Hematopoietic multipotent progenitor cell treated with erythropoietin and hydrocortisone succinate and interleukin-3 and kit ligand, for 4 days (in vitro differentiated cells): ENCODE data around the gene POLR2F.

Experiments used
- DNase-seq: peaks from one replicate; pipeline ENCODE4 v3.0.0-alpha.2; 2015

Gene POLR2F

DNA sequence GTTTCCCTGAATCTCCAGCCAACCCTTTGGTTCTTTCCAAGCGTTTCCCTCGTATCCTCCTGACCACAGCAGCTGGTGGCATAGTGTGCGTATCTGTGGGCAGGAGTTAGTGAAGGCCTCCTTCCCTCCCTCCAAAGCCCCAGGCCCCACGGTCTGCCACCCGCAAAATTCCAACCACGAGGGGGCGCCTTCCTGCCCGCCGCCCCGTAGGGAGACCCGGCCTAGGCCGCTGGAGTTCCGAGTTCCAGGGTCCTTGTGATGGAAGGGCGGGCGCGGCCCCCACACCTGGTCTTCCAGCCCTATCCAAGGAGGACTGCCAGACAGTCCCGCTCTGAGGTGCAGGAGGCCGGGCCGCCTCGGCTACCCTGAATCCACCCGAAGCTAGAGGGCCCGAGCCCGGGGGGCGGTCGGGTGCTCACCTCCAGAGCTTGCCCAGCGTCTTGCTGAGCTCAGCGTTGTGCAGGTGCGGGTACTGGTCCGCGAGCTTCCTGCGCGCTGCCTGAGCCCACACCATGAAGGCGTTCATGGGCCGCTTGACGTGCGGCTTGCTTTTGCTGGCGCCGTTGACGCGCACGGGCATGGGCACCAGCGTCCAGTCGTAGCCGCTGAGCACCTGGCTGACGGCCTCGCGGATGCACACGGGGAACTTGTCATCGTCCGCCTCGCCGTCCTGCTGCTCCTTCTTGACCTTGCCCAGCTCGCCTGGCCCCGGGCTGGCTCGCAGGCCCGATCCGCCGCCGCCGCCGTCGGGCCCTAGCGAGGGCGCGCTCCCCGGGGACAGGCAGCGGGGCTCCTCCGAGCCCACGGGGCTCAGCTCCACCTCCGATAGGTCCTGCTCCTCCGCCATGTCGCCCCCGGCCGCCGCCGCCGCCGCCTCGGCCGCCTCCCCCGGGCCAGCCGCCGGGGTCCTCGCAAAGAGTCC is 29.7 kb downstream of the POLR2F start:
- no peak for DNase-seq

DNA sequence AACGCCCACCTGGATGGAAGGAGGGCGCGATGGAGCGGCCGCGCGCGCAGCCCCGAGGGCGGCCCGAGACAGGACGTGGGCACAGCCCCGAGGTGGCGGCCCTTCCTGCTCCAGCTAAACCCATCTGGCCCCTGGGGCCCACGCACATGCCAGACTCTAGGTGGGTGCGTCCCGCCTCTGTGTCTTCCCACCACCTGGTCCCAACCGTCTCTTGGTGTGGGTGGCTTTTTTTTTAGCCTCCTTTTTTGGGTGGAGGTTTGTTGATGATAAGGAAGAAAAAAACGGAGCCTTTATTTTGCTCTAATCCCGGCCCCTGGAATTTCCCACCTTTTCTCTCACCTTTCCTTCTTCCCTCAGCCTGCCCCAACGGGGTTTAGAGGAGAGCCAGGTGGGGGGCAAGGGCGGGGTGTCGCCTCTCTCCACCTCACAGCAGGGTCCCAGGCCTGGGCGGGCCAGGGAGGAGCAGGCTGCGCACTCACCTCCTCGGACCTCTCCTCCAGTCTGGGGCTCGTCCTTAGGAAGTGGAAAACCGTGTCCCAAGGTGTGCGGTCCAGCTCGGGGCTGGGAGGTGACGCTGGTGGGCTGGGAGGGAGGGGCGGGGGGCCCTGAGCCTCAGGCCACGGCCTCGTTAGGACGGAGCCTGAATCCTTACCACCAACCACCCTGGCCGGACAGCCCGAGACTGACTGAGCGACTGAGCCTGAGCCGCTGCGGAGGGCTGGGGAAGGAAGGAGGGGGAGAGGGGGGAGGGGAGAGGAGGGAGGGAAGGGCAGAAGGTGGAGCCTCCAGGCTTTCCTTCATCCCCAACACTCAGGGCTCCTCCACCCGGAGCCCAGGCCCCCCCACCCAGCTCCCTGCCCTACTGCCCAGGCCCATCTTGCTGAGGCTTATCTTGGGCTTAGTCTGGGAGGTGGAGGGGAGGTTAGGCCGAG is 30.6 kb downstream of the POLR2F start, which contains the start of gene SOX10:
Gene SOX10, minus strand, starts transcription at position 696 of the 932 bp plus-strand sequence. CDS start 771 bp downstream, outside the sequence.
- no peak for DNase-seq

DNA sequence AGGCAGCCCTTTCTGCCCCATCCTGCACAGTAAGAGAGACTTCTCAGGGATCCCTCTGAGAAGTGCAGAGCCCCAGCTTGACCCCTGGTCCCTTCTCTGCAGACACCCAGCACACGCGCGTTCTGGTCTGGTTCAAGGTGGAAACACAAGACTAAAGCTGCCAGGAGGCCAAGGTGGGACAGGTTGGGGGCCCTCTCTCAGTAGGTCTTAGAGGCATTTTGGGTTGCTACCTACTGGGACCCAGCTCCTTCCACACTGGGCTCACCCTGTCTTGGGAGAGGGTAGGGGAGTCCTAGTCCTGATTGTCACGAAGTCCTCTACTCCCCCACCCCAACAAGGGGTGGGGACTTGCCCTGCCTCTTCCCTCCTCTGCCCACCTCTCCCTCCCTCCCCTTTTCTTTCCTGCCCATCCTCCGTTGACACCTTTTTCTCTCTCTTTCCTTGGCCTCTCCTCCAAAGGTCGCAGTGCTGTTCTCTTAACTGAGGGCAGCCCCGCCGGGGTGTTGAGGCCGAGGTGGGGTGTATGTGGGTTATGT is 31.6 kb downstream of the POLR2F start:
- no peak for DNase-seq

DNA sequence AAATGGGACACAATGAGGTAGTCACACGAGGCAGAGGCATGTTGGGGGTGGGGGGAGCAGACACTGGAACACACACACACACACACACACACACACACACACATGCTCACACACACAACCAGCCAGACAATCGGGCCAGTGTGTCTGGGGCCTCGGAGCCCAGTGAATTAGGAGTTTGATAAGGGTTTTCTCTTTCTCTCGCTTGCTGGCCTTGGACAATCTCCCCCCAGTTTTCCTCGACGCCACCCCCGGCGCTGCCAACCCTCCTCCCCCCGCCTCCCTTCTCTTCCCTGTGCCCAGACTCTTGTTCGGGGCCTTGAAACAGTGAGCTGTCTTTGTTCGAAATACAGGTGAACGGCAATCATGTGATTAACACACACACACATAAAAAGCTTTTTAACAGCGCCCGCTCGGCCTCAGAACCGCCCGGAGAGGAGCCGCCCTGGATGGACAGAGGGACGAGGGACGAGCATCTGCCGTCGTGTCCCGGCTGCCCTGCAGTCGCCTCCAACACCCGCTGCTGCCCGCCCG is 32.3 kb downstream of the POLR2F start:
- no peak for DNase-seq

DNA sequence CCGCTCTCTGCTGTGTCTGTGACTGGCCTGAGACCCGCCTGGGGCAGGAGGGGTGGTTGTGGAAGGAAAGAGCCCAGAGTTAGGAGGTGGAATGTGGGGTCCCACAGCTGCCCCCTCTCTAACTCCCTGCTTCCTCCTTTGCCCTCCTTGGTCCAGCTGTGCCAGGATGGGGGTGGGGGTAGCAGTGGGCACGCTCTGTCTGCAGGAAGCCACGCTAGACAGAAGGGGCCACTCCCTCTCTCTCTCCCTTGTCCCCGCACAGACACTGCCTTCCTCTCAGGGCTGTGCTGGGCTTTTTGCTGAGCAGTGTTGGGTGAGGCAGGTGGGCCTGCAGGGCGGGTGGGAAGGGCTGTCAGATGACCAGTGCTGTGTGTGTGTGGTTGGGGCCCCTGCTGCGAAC is 32.9 kb downstream of the POLR2F start:
- DNase-seq: peak; percentile 36

- DNase-seq: no peak
Measured at GRCh38 chr22:37989146-37990045, 35.9 kb downstream of the POLR2F start.

GRCh38 chr22:37990301-37990700 is 36.8 kb downstream of the POLR2F start:
- DNase-seq: no peak

DNA sequence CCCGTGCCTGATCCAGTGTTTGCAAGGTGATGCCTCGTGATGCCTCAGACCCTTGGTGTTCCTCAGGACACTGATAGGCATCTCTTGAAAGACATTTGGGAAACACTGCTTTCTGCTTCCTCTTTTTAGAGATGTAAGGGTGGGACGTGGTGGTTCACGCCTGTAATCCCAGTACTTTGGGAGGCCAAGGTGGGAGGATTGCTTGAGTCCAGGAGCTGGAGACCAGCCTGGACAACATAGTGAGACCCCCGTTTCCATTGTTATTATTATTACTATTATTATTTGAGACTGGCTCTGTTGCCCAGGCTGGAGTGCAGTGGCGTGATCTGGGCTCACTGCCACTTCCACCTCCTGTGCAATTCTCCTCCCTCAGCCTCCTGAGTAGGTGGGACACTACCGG is 37.4 kb downstream of the POLR2F start:
- DNase-seq: no peak

DNA sequence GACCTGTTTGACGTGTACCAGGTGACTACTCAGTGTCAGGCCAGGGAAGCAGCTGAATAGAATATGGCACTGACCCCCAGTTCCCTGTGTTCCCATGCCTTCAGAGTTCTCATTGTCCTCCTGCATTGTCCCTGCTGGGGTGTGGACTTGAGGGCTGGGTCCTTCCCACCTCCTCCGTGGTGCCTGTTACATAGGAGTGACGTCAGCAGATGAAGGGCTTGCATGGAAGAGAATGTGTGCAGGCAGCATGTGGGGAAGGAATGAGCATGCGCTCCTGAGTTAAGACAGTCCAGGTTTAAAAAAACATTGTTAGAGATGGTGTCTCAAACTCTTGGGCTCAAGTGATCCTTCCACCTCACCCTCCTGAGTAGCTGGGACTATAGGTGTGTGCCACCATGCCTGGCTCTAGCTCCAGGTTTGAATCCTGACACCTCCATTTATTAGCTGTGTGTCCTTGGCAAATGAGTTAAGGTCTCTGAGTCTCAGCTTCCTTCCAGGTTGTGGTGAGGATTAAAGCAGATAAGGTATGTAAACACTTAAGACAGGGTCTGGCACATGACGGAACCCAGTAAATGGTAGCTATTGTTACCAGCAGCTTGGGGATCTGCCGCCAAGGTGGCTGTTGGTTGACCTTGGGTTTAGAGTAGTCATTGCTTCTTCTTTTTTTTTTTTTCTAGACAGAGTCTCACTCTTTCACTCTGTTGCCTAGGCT is 38.4 kb downstream of the POLR2F start:
- DNase-seq: no peak

DNA sequence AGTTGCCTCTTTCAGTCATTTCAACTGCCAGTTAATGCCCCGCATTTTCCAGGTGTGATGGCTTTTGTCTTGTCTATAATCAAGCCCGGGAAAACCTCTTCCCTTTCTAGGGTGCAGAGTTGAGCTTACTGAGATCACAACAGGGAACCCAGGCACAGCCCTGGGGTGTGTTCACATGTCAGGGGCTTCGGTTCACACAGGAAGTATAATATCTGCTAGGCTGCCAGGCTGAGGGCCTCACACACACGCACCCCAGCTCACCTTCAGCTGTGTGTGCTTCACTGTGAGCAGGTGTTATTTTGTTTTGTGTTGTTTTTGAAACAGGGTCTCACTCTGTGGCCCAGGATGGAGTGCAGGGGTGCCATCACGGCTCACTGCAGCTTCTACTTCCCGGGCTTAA is 40.5 kb downstream of the POLR2F start:
- peak; percentile 38 for DNase-seq

DNA sequence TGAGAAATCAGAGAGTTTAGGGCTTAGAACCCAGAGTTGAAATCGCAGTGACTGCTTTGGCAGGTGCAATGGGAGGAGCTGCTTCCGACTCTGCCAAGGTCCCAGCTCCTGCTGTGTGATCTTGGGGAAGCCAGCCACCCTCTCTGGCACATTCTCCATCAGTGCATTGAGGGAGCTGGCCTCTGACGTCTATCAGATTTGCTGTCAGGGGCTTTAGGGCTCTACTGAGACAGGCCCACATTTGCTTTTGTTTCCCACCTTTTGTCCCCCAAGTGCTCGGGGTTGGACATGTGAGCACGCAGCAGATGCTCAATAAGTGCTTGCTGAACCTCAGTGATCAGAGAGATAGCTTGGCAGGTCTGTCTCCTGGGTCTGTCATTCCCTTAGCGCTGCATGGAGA is 41.5 kb downstream of the POLR2F start:
- no peak for DNase-seq

GRCh38 chr22:37995460-37995859 is 42.0 kb downstream of the POLR2F start:
- no peak for DNase-seq

DNA sequence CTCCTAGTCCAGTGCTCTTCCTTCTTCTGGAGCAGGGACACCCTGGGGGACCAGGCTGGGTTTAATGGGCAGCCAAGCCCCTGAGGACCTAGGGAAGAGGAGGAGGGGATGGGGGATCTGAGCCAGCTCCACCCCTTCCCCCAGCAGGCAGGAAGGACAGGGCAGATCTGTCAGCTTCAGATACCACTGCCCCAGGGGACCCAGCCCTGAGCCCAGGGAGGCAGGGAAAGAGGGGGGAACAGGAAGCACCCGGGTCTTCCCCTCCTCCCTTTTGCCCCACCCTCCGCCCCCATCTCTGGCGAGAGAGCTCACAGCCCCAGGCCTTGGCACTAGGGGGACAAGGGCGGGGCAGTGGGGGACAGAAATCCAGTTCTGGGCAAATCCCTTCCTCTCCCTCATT is 42.6 kb downstream of the POLR2F start:
- peak; percentile 94 for DNase-seq

- DNase-seq: no peak
Measured at GRCh38 chr22:37996515-37997246, 43.2 kb downstream of the POLR2F start.

DNA sequence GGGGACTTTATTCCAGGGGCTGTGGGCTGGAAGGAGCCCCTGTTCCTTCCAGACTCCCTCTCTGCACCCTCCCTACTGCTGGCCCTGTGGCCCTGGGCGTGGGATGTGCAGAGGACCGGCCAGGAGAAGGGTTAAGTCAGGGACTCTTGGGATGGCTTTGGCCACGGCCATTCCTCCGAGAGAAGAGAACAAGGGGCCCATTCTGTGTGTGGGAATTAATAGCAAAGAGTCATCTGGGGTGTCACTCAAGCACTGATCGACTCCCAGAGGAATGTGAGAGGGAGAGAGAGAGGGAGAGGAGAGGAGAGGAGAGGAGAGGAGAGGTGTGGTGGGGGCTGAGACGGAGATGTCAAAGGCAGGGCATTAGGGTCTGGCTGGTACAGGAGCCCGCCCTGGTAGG is 45.0 kb downstream of the POLR2F start:
- DNase-seq: no peak

DNA sequence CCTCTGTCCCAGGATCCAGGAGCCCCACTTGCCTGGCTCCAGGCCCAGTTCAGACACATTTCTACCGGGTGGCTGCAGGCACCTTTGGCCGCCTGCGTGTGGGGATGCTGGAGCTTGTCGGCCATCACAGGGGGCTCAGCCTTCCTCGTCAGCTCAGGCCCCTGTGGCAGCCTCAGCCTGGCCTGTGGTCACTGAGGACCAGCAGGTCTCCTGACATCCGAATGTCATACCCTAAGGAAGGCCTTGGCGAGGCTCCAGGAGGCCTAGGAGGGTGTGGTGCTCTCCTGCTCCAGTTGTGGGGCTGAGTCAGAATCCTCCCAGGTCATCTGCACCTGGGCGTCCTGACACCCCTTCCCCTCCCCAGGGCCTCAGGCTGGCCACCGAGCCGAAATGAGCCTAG is 45.7 kb downstream of the POLR2F start:
- DNase-seq: no peak

- DNase-seq: peak; percentile 91
Measured at GRCh38 chr22:37999640-38000272, 46.3 kb downstream of the POLR2F start.

GRCh38 chr22:38005943-38006342 is 52.4 kb downstream of the POLR2F start:
- no peak for DNase-seq

- no peak for DNase-seq
Measured at GRCh38 chr22:38006906-38007305, 53.4 kb downstream of the POLR2F start.

DNA sequence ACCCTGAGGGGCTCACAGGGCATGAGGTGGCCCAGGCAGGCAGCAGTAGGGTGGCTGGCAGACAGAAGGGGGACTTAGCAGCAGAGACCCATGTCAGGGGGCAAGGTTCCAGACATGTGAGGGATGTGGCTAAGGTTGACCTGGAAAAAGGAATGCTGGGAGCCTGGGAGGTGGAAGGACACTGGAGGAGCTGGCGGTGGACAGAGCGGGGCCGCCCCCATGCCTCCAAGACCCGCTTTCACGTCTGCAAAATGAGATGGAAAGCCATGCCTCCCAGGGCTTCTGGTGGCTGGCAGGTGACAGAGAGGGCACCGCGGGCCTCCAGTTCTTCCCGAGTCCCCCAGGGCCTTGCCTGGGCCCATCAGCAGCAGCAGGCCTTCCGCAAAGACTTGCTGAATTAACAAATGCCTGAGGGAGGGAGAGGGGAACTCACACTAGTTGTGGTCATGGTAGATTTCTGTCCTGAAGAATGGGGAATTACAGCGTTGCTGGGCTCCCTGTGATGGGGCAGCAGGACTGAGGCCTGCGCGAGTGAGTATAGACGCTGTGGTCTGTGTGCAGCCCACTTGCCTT is 53.9 kb downstream of the POLR2F start:
- DNase-seq: no peak
